Measurements from ENCODE around the gene METTL9. TPM values are rescaled to one million over a fixed set of nuclear protein-coding genes. Genes with fewer than 3 reads are reported as not detected.

METTL9 gene
- total and polyA plus RNA-seq, 12 donors: 35.7 to 398 (median 212) TPM

DNA sequence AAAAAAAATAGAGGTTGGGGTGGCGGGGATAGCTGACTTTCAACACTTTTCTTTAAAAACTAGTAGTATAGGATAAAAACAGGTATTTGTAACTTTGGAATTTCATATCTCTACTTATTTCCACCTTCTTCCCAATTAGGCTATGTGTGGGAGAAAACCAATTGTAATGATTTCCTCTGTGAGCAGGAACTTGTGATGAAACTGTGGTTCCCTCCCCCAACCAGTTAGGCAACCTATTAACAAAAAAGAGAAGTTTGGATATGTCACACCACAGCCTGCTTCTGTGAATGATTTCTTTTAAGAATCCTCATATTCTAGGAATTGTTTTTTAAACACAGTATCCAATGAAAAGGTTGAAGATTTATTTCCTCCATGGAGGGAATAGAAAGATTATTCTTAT lies 51.1 kb downstream of the METTL9 start:
- Histone ChIP-seq H3K9me3 (replicated peaks in 1 of 3) (no peaks in the 10 kb centered on the region), H3K27me3 (no peaks in the 10 kb centered on the region), H3K27ac (peak overlapping the region in 2 of 5 donors; percentile 26 to 54), H3K4me1 (replicated peaks in 1 of 2) (peaks cover 14 to 43% of the 10 kb centered on the region in 2 donors), H3K36me3 (replicated peaks in 1 of 2) (no peaks in the 10 kb centered on the region), H3K4me3 (no peak overlapping the region)
- WGBS, 4 donors: 84 to 95% (median 88%) methylated on average over 1 of the region's 1 CpG
- intact Hi-C loops (cut with DNase I): loop anchor here in 1 of 2 donors (5.0 kb wide), 1 partner anchor 57 kb away; no protein-coding TSS in a partner anchor
- TF ChIP-seq CTCF (IDR thresholded peaks at IDR 0.05) (no peak), POLR2A (IDR thresholded peaks at IDR 0.05) (no peak)
- peak in 1 of 7 donors; percentile 39 for DNase-seq

DNA sequence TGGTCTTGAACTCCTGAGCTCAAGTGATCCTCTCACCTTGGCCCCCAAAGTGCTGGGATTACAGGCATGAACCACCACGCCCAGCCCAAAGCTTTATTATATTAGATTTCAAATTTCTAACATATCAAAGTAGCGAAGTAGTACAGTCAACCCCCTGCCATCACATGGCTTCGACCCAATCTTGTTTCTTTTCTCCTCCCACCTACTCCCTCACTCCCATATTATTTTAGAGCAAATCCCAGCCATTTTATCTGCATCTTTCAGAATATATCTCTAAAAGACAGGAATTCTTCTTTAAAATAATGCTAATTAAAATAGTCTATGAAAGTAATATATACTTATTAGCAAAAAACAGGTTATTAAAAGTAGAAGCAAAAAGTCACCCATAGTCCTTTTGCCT lies 52.1 kb downstream of the METTL9 start:
- Histone ChIP-seq H3K27ac (peak overlapping the region in 3 of 5 donors; percentile 10 to 54 (median 26)), H3K9me3 (replicated peaks in 1 of 3) (no peaks in the 10 kb centered on the region), H3K36me3 (replicated peaks in 1 of 2) (no peaks in the 10 kb centered on the region), H3K27me3 (no peaks in the 10 kb centered on the region), H3K4me1 (replicated peaks in 1 of 2) (peaks cover 5 to 34% of the 10 kb centered on the region in 2 donors), H3K4me3 (peak overlapping the region in 1 of 4 donors; percentile 17)
- WGBS, 4 donors: 85 to 89% (median 85%) methylated on average over 3 of the region's 3 CpGs
- no peak for DNase-seq
- intact Hi-C loops (cut with DNase I): loop anchor here in 1 of 2 donors (5.0 kb wide), 1 partner anchor 56 kb away; no protein-coding TSS in a partner anchor
- no peak for TF ChIP-seq CTCF (IDR thresholded peaks at IDR 0.05)
- no peak for TF ChIP-seq POLR2A (IDR thresholded peaks at IDR 0.05)

DNA sequence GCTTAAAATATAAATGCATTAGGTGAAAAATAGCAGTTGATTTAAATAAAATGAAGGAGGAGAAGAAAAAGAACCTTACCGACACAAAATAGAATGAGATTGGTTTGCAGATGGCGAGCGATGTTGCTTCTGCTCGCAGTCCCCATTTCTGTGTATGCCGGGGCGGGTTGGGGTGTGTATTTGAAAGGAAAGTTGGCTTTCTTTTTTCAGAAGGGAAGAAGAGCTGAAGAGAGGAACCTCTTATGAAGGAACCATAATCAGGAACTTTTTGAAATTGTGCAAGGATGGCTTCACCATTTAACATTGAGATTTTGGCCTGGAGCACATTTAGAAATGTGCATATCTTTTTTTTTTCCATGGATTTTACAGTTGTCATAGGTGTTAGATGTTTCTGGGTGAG lies 53.1 kb downstream of the METTL9 start, which contains the start of gene IGSF6:
IGSF6 (minus strand) TSS at position 156 of the 400 bp plus-strand sequence; CDS start at position 146, 10 bp downstream.
- DNase-seq: no peak
- H3K27ac ChIP-seq: peak within 1 kb of the TSS in 3 of 5 donors; percentile 10 to 54 (median 21)
- TF ChIP-seq CTCF (IDR thresholded peaks at IDR 0.05): no peak
- TF ChIP-seq POLR2A (IDR thresholded peaks at IDR 0.05): peak in 1 of 2 donors; percentile 28
- WGBS, 4 donors: 73 to 89% (median 83%) methylated on average over 6 of the region's 6 CpGs
- peak within 1 kb of the TSS in 1 of 4 donors; percentile 17 for H3K4me3 ChIP-seq
- intact Hi-C loops (cut with DNase I): loop anchor here in 1 of 2 donors (5.0 kb wide), 1 partner anchor 55 kb away; no protein-coding TSS in a partner anchor
- no peaks in the 10 kb centered on the region for H3K36me3 ChIP-seq (replicated peaks in 1 of 2)
- peaks cover 4 to 35% of the 10 kb centered on the region in 2 donors for H3K4me1 ChIP-seq (replicated peaks in 1 of 2)
- H3K9me3 ChIP-seq (replicated peaks in 1 of 3): no peaks in the 10 kb centered on the region
- no peaks in the 10 kb centered on the region for H3K27me3 ChIP-seq

- no peak overlapping the region for H3K4me3 ChIP-seq
- H3K36me3 ChIP-seq (replicated peaks in 1 of 2): no peaks in the 10 kb centered on the region
- H3K27ac ChIP-seq: peak overlapping the region in 2 of 5 donors; percentile 21 to 41
- DNase-seq: no peak
- no peaks in the 10 kb centered on the region for H3K27me3 ChIP-seq
- 67 to 90% (median 87%) methylated on average over 4 to 5 of the region's 5 CpGs for WGBS, 4 donors
- intact Hi-C loops (cut with DNase I): loop anchor here in 1 of 2 donors (5.0 kb wide), 1 partner anchor 54 kb away; no protein-coding TSS in a partner anchor
- no peaks in the 10 kb centered on the region for H3K9me3 ChIP-seq (replicated peaks in 1 of 3)
- no peak for TF ChIP-seq POLR2A (IDR thresholded peaks at IDR 0.05)
- no peak for TF ChIP-seq CTCF (IDR thresholded peaks at IDR 0.05)
- H3K4me1 ChIP-seq (replicated peaks in 1 of 2): peaks cover 4 to 40% of the 10 kb centered on the region in 2 donors
Observed at GRCh38 chr16:21653571-21653970, 54.2 kb downstream of the METTL9 start.
